ENCODE measurements around the gene PREB.

The PREB gene

GRCh38 chr2:27099334-27099955 lies 35.0 kb downstream of the PREB start:
- TF ChIP-seq TCF12 (IDR thresholded peaks at IDR 0.05; ENCODE audit: low read depth) (no peak), USF1 (IDR thresholded peaks at IDR 0.05) (no peak), CREB1 (IDR thresholded peaks at IDR 0.05; ENCODE audit: low read depth) (no peak), REST (IDR thresholded peaks at IDR 0.05; ENCODE audit: low read depth) (no peak), FOXM1 (IDR thresholded peaks at IDR 0.05; ENCODE audit: borderline replicate concordance, low read depth) (no peak), RAD21 (IDR thresholded peaks at IDR 0.05; ENCODE audit: low read depth) (no peak), NFIC (IDR thresholded peaks at IDR 0.05) (no peak), EP300 (IDR thresholded peaks at IDR 0.05; ENCODE audit: borderline replicate concordance) (no peak), YY1 (IDR thresholded peaks at IDR 0.05; ENCODE audit: low read depth) (no peak), TAF1 (IDR thresholded peaks at IDR 0.05; ENCODE audit: low read depth) (no peak), TEAD4 (IDR thresholded peaks at IDR 0.05) (no peak), ZBTB7A (IDR thresholded peaks at IDR 0.05; ENCODE audit: low read depth) (no peak), EGR1 (IDR thresholded peaks at IDR 0.05) (no peak), MAX (IDR thresholded peaks at IDR 0.05) (no peak), CEBPB (IDR thresholded peaks at IDR 0.05) (no peak)

GRCh38 chr2:27097341-27097740 lies 37.1 kb downstream of the PREB start:
- TF ChIP-seq CREB1 (IDR thresholded peaks at IDR 0.05; ENCODE audit: low read depth) (no peak), MAX (IDR thresholded peaks at IDR 0.05) (no peak), REST (IDR thresholded peaks at IDR 0.05; ENCODE audit: low read depth) (no peak), EGR1 (IDR thresholded peaks at IDR 0.05) (no peak), CEBPB (IDR thresholded peaks at IDR 0.05) (no peak), RAD21 (IDR thresholded peaks at IDR 0.05; ENCODE audit: low read depth) (no peak), TCF12 (IDR thresholded peaks at IDR 0.05; ENCODE audit: low read depth) (no peak), ZBTB7A (IDR thresholded peaks at IDR 0.05; ENCODE audit: low read depth) (no peak), NFIC (IDR thresholded peaks at IDR 0.05) (no peak), FOXM1 (IDR thresholded peaks at IDR 0.05; ENCODE audit: borderline replicate concordance, low read depth) (no peak), YY1 (IDR thresholded peaks at IDR 0.05; ENCODE audit: low read depth) (no peak), USF1 (IDR thresholded peaks at IDR 0.05) (no peak), TAF1 (IDR thresholded peaks at IDR 0.05; ENCODE audit: low read depth) (no peak), TEAD4 (IDR thresholded peaks at IDR 0.05) (no peak)

GRCh38 chr2:27096748-27097297 lies 37.6 kb downstream of the PREB start:
- TF ChIP-seq RAD21 (IDR thresholded peaks at IDR 0.05; ENCODE audit: low read depth) (no peak), FOXM1 (IDR thresholded peaks at IDR 0.05; ENCODE audit: borderline replicate concordance, low read depth) (no peak), USF1 (IDR thresholded peaks at IDR 0.05) (no peak), TEAD4 (IDR thresholded peaks at IDR 0.05) (no peak), EGR1 (IDR thresholded peaks at IDR 0.05) (no peak), CREB1 (IDR thresholded peaks at IDR 0.05; ENCODE audit: low read depth) (no peak), YY1 (IDR thresholded peaks at IDR 0.05; ENCODE audit: low read depth) (no peak), ZBTB7A (IDR thresholded peaks at IDR 0.05; ENCODE audit: low read depth) (no peak), TCF12 (IDR thresholded peaks at IDR 0.05; ENCODE audit: low read depth) (no peak)

- TF ChIP-seq YY1 (IDR thresholded peaks at IDR 0.05; ENCODE audit: low read depth), result no peak
- TF ChIP-seq ZBTB7A (IDR thresholded peaks at IDR 0.05; ENCODE audit: low read depth), result peak; percentile 75; the same call in 1 of the 2 replicates
- peak; percentile 35; the same call in 1 of the 2 replicates for TF ChIP-seq CEBPB (IDR thresholded peaks at IDR 0.05)
These were observed 38.4 kb downstream of the PREB start for GRCh38 chr2:27095745-27096651.

GRCh38 chr2:27095427-27095744 lies 39.0 kb downstream of the PREB start:
- TF ChIP-seq CEBPB (IDR thresholded peaks at IDR 0.05) (no peak), EP300 (IDR thresholded peaks at IDR 0.05; ENCODE audit: borderline replicate concordance) (no peak), REST (IDR thresholded peaks at IDR 0.05; ENCODE audit: low read depth) (no peak), FOXM1 (IDR thresholded peaks at IDR 0.05; ENCODE audit: borderline replicate concordance, low read depth) (no peak), TEAD4 (IDR thresholded peaks at IDR 0.05) (no peak), MAX (IDR thresholded peaks at IDR 0.05) (no peak), CREB1 (IDR thresholded peaks at IDR 0.05; ENCODE audit: low read depth) (no peak), RAD21 (IDR thresholded peaks at IDR 0.05; ENCODE audit: low read depth) (no peak), YY1 (IDR thresholded peaks at IDR 0.05; ENCODE audit: low read depth) (no peak), TAF1 (IDR thresholded peaks at IDR 0.05; ENCODE audit: low read depth) (no peak), EGR1 (IDR thresholded peaks at IDR 0.05) (no peak), NFIC (IDR thresholded peaks at IDR 0.05) (no peak), USF1 (IDR thresholded peaks at IDR 0.05) (no peak), ZBTB7A (IDR thresholded peaks at IDR 0.05; ENCODE audit: low read depth) (no peak), TCF12 (IDR thresholded peaks at IDR 0.05; ENCODE audit: low read depth) (no peak)

All from Ishikawa (cell line).